Endothelial cell of umbilical vein (primary cell): Measurements from ENCODE around the gene PPM1F. TPM values are rescaled to one million over a fixed set of nuclear protein-coding genes. Genes with fewer than 3 reads are reported as not detected.

Source experiments
- BruUV-seq: library from RNA; stranded (reverse); fragments of 400-500 nt; replicated peaks from 2 replicates; lab custom pipeline; 2021; lab: Mats Ljungman, UMichigan
- CTCF ChIA-PET: fragments of 300-600, 350-600 bp; sonication (Branson Sonifier 250); formaldehyde crosslinking; loops from one replicate; lab custom pipeline; 2021; ENCODE audit warnings: antibody characterized with exemption, inconsistent platforms; lab: Charles Lee
- POLR2A ChIA-PET: fragments of 300-600, 350-600 bp; sonication (Branson Sonifier 250); formaldehyde crosslinking; loops from one replicate; lab custom pipeline; 2021; ENCODE audit warnings: antibody characterized with exemption, inconsistent platforms; lab: Charles Lee
- DNase-seq: peaks from one replicate; pipeline ENCODE4 v3.0.0-alpha.2; 2011; ENCODE audit warnings: low read depth, low spot score
- FAIRE-seq: peaks from 2 replicates; lab custom pipeline; 2011; peaks lifted over from hg19 to GRCh38; lab: Jason Lieb, UNC
- H2AFZ ChIP-seq: 2 replicates; pipeline ENCODE4 v1.6.0; 2012; ENCODE audit warnings: low read depth, low read length, control low read depth, inconsistent platforms
- H3K27ac ChIP-seq: 2 replicates; pipeline ENCODE4 v1.5.1; 2011; ENCODE audit warnings: low read depth, mild to moderate bottlenecking, control low read depth, low read length, moderate library complexity; ENCODE audit not compliant: insufficient read depth
- H3K27me3 ChIP-seq, 2 experiments: 2 replicates each; pipeline versions ENCODE4 v1.6.0 to v1.6.1; 2011; ENCODE audit warnings: low read length in 2 of 2, mixed read lengths in 1 of 2; ENCODE audit not compliant: control insufficient read depth in 2 of 2, insufficient read depth in 2 of 2
- H3K36me3 ChIP-seq, 2 experiments: 2 replicates in 1 of 2; 3 replicates in 1 of 2; pipeline ENCODE4 v1.5.1; 2011; ENCODE audit warnings: low read length in 2 of 2, mild to moderate bottlenecking in 1 of 2, moderate library complexity in 1 of 2; ENCODE audit not compliant: control insufficient read depth in 2 of 2, insufficient read depth in 2 of 2; ENCODE audit errors: extremely low read depth in 1 of 2
- H3K4me1 ChIP-seq: 3 replicates; pipeline ENCODE4 v1.5.1; 2011; ENCODE audit warnings: mild to moderate bottlenecking, low read length; ENCODE audit not compliant: control insufficient read depth, insufficient read depth; ENCODE audit errors: extremely low read depth
- H3K4me2 ChIP-seq: 2 replicates; pipeline ENCODE4 v1.6.1; 2011; ENCODE audit warnings: low read length, control low read depth, mixed read lengths; ENCODE audit not compliant: insufficient read depth
- H3K4me3 ChIP-seq, 3 experiments: fragments of 200-600 bp in 1 of 3; sonication (generic), shearing (Covaris generic) in 1 of 3; replicated peaks in 1 of 3; 2 replicates each; pipeline ENCODE4 v1.5.1; 2011 to 2016; ENCODE audit warnings: control low read depth in 3 of 3, low read length in 3 of 3, mild to moderate bottlenecking in 2 of 3, inconsistent platforms in 1 of 3, low read depth in 1 of 3, moderate library complexity in 1 of 3; ENCODE audit not compliant: insufficient read depth in 1 of 3
- H3K79me2 ChIP-seq: 2 replicates; pipeline ENCODE4 v1.6.0; 2012; ENCODE audit warnings: low read length, inconsistent platforms; ENCODE audit not compliant: control insufficient read depth, insufficient read depth
- H3K9ac ChIP-seq: replicated peaks from 2 replicates; pipeline ENCODE3; 2011; ENCODE audit warnings: low read length, control low read depth; ENCODE audit not compliant: insufficient read depth; ENCODE audit errors: extremely low read depth
- H3K9me1 ChIP-seq: replicated peaks from 3 replicates; pipeline ENCODE4 v1.6.0; 2011; ENCODE audit warnings: mild to moderate bottlenecking, low read length; ENCODE audit not compliant: control insufficient read depth, insufficient read depth; ENCODE audit errors: extremely low read depth
- H3K9me3 ChIP-seq: replicated peaks from 2 replicates; pipeline ENCODE4 v1.5.1; 2012; ENCODE audit warnings: low read length, inconsistent platforms; ENCODE audit not compliant: control insufficient read depth, insufficient read depth
- H4K20me1 ChIP-seq: replicated peaks from 2 replicates; pipeline ENCODE3; 2011; ENCODE audit warnings: mild to moderate bottlenecking, low read length; ENCODE audit not compliant: control insufficient read depth, insufficient read depth; ENCODE audit errors: extremely low read depth
- EZH2 ChIP-seq: IDR thresholded peaks from 2 replicates; pipeline ENCODE4 v1.6.1; 2012; ENCODE audit warnings: borderline replicate concordance, low read depth, mild to moderate bottlenecking, moderate library complexity, low read length, inconsistent platforms; ENCODE audit not compliant: severe bottlenecking
- POLR2A ChIP-seq: IDR thresholded peaks from 2 replicates; pipeline ENCODE4 v1.6.1; 2012; ENCODE audit warnings: low read depth, mild to moderate bottlenecking, control low read depth, low read length
- POLR2AphosphoS5 ChIP-seq: IDR thresholded peaks from 2 replicates; pipeline ENCODE4 v1.6.1; 2012; ENCODE audit warnings: low read depth, mild to moderate bottlenecking, control low read depth, low read length, moderate library complexity; ENCODE audit not compliant: insufficient read depth
- dilution Hi-C: fragments of 300-500 bp; cut with MboI; formaldehyde crosslinking; loops from one replicate; pipeline ENCODE4 v1.15.0; 2019; ENCODE audit warnings: low sequenced_read_pairs; ENCODE audit not compliant: extremely low pct_ligation_motif_present
- intact Hi-C: fragments of 100-400 bp; cut with micrococcal nuclease; formaldehyde crosslinking; loops from one replicate; pipeline ENCODE4 v1.10.0; 2022
- polyA plus RNA-seq, 4 experiments: library from polyadenylated mRNA; depleted of rRNA in 3 of 4; stranded (reverse) in 3 of 4; unstranded in 1 of 4; fragments of >200 nt; gene quantifications; 2 replicates each; pipeline versions ENCODE4 v1.2.1 to v1.2.3, GENCODE V29; 2011 to 2012; ENCODE audit warnings: missing spikeins in 1 of 4
- total RNA-seq: library from RNA; stranded (reverse); gene quantifications from 2 replicates; pipeline ENCODE4 v1.2.3, GENCODE V29; 2021
- TF ChIP-seq, protein P1 (sequence below): IDR thresholded peaks from 2 replicates; pipeline ENCODE4 v1.6.1; 2011; ENCODE audit not compliant: insufficient read depth, insufficient read length
- TF ChIP-seq, protein P2 (sequence below), 2 donors: IDR thresholded peaks; 1 replicate in 1 of 2; 2 replicates in 1 of 2; pipeline ENCODE4 v1.5.1; 2011; ENCODE audit warnings: low read length in 2 of 2, mild to moderate bottlenecking in 2 of 2, moderate library complexity in 2 of 2, control low read depth in 1 of 2, inconsistent platforms in 1 of 2, low read depth in 1 of 2; ENCODE audit not compliant: insufficient read depth in 1 of 2; ENCODE audit errors: extremely low read depth in 1 of 2

PPM1F gene
- total and polyA plus RNA-seq, 2 donors (not counting 3 experiments of a cell fraction or from before 2014, with no cell fraction given), result 107 to 178 TPM

DNA sequence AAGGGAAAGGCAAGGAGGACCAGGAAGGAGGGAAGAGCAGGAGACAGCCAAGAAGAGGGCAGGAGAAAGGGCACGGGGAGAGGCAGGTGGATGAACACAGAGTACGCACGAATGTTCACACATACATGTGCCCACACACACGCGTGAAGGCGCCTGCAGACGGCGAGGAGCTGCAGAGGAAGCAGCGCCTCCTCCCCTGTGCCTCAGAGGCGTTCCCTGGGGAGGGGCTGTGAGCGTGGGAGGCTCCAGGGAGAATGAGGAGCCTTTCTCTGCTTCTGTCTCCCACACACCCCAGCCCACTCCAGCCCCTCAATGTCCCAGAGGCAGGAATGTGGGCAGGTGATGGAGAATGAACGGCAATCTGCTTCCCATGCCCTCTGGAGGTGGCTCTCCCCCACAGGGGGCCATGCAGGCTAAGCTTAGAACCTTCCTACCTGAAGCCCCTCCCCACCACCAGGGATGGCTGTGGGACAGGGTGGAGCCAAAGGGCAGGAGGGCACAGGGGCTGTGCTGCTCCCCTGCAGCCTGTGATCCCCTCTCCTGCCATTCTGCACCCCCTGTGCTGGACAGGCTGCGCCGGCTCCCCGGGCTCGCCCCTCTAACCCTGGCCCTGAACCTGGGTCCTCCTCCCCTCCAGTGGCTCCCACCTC, 25.3 kb downstream of the PPM1F start:
- H3K4me3 ChIP-seq, result no peak overlapping the region
- H3K4me2 ChIP-seq, result no peak overlapping the region
- H3K9ac ChIP-seq, result no peak overlapping the region
- dilution Hi-C loops (loop anchor here (25.0 kb wide), 2 partner anchors 115 to 215 kb away; no protein-coding TSS in a partner anchor), intact Hi-C loops (no loop called here)
- H3K27ac ChIP-seq, result no peak overlapping the region
- ChIA-PET CTCF (interaction anchor here (1.0 kb wide), 1 partner anchor 152 kb away, joined by 3 read pairs; no protein-coding TSS in a partner anchor), POLR2A (no interaction called here)
- no peaks in the 10 kb centered on the region for H3K4me1 ChIP-seq
- TF ChIP-seq, protein P1, sequence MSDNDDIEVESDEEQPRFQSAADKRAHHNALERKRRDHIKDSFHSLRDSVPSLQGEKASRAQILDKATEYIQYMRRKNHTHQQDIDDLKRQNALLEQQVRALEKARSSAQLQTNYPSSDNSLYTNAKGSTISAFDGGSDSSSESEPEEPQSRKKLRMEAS, result no peak
- TF ChIP-seq POLR2A, result no peak
- TF ChIP-seq POLR2AphosphoS5, result peak; percentile 18
- TF ChIP-seq EZH2, result no peak
- H3K36me3 ChIP-seq, result peaks cover 33 to 74% of the 10 kb centered on the region in 2 experiments
- H3K79me2 ChIP-seq, result peaks cover 3% of the 10 kb centered on the region
- no peak for FAIRE-seq
- H3K27me3 ChIP-seq, result no peaks in the 10 kb centered on the region
- no peak overlapping the region for H2AFZ ChIP-seq
- no TSS peak for BruUV-seq
- H3K9me1 ChIP-seq, result no peaks in the 10 kb centered on the region
- H4K20me1 ChIP-seq, result no peaks in the 10 kb centered on the region
- DNase-seq, result no peak
- no peaks in the 10 kb centered on the region for H3K9me3 ChIP-seq

DNA sequence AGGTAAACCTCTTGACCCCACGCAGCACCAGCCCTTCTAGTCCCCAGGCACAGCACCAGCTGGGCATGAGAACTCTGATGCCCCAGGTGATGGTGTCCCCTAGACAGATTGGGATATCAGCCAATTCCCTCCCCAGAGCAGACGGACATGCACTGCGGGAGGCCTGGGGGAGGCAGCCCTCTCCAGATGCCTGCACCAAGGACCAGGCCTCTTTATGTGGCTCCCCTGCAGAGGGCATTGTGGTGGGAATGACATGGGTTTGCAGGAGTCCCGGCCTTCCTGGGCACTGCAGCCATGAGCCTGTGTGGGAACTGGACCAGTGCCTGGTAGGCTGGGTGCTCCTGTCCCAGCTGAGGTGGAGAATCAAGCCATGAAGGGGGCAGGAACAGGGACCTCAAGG, 25.9 kb downstream of the PPM1F start:
- no peak overlapping the region for H3K9ac ChIP-seq
- no peaks in the 10 kb centered on the region for H4K20me1 ChIP-seq
- TF ChIP-seq, protein P2, sequence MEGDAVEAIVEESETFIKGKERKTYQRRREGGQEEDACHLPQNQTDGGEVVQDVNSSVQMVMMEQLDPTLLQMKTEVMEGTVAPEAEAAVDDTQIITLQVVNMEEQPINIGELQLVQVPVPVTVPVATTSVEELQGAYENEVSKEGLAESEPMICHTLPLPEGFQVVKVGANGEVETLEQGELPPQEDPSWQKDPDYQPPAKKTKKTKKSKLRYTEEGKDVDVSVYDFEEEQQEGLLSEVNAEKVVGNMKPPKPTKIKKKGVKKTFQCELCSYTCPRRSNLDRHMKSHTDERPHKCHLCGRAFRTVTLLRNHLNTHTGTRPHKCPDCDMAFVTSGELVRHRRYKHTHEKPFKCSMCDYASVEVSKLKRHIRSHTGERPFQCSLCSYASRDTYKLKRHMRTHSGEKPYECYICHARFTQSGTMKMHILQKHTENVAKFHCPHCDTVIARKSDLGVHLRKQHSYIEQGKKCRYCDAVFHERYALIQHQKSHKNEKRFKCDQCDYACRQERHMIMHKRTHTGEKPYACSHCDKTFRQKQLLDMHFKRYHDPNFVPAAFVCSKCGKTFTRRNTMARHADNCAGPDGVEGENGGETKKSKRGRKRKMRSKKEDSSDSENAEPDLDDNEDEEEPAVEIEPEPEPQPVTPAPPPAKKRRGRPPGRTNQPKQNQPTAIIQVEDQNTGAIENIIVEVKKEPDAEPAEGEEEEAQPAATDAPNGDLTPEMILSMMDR (IDR thresholded peaks at IDR 0.05; ENCODE audit: extremely low read depth in 1 of 2, insufficient read depth in 1 of 2, low read depth in 1 of 2, low read length in 2 of 2), result no peak
- no peak for TF ChIP-seq EZH2
- TF ChIP-seq, protein P1, result no peak
- DNase-seq, result no peak
- peaks cover 37 to 71% of the 10 kb centered on the region in 2 experiments for H3K36me3 ChIP-seq
- no peaks in the 10 kb centered on the region for H3K4me1 ChIP-seq
- no peak overlapping the region for H2AFZ ChIP-seq
- H3K79me2 ChIP-seq, result peaks cover 3% of the 10 kb centered on the region
- H3K4me2 ChIP-seq, result no peak overlapping the region
- H3K27me3 ChIP-seq, result no peaks in the 10 kb centered on the region
- intact Hi-C loops (no loop called here), dilution Hi-C loops (loop anchor here (25.0 kb wide), 2 partner anchors 114 to 214 kb away; no protein-coding TSS in a partner anchor)
- no peak for FAIRE-seq
- no peaks in the 10 kb centered on the region for H3K9me3 ChIP-seq
- ChIA-PET CTCF (no interaction called here), POLR2A (no interaction called here)
- no peak overlapping the region for H3K27ac ChIP-seq
- no peaks in the 10 kb centered on the region for H3K9me1 ChIP-seq
- no peak overlapping the region for H3K4me3 ChIP-seq
- no TSS peak for BruUV-seq
